Myometrial cell (primary cell): ENCODE results near the gene ARAP2. TPM values are rescaled to one million over a fixed set of nuclear protein-coding genes. Genes with fewer than 3 reads are reported as not detected.

Experiments used
- total RNA-seq: library from RNA; depleted of rRNA; stranded (reverse); fragments of >200 nt; gene quantifications from 2 replicates; pipeline ENCODE4 v1.2.3, GENCODE V29; 2015

ARAP2 gene, protein sequence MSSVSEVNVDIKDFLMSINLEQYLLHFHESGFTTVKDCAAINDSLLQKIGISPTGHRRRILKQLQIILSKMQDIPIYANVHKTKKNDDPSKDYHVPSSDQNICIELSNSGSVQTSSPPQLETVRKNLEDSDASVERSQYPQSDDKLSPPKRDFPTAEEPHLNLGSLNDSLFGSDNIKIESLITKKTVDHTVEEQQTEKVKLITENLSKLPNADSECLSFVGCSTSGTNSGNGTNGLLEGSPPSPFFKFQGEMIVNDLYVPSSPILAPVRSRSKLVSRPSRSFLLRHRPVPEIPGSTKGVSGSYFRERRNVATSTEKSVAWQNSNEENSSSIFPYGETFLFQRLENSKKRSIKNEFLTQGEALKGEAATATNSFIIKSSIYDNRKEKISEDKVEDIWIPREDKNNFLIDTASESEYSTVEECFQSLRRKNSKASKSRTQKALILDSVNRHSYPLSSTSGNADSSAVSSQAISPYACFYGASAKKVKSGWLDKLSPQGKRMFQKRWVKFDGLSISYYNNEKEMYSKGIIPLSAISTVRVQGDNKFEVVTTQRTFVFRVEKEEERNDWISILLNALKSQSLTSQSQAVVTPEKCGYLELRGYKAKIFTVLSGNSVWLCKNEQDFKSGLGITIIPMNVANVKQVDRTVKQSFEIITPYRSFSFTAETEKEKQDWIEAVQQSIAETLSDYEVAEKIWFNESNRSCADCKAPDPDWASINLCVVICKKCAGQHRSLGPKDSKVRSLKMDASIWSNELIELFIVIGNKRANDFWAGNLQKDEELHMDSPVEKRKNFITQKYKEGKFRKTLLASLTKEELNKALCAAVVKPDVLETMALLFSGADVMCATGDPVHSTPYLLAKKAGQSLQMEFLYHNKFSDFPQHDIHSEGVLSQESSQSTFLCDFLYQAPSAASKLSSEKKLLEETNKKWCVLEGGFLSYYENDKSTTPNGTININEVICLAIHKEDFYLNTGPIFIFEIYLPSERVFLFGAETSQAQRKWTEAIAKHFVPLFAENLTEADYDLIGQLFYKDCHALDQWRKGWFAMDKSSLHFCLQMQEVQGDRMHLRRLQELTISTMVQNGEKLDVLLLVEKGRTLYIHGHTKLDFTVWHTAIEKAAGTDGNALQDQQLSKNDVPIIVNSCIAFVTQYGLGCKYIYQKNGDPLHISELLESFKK (N-terminal part only)
- 1.4 and 1.9 TPM in 2 replicates for total RNA-seq

GRCh38 chr4:36244257-36245082 lies at the start of gene ARAP2:
TSS of gene ARAP2 (minus strand) at chr4:36244514. CDS start at chr4:36229486, 15,028 bp downstream.

GRCh38 chr4:36281384-36282106 lies 37.2 kb upstream of the ARAP2 start, which contains the start of gene DTHD1:
TSS of gene DTHD1 (plus strand) at chr4:36281616. CDS start at chr4:36281759, 143 bp downstream.

Other genes with a start within 250 kb of the ARAP2 start
- gene DTHD1, start 37.1 kb upstream of the ARAP2 start, total RNA-seq = not detected in 2 replicates